IPS DF 19.7 (cell line): ENCODE data around the gene KRTAP10-6.
"Not testable (repeated sequence)": the region's sequence is repeated elsewhere in the genome, so short reads cannot be mapped to it uniquely, and the experiment has no call there.

Source experiments
- DNase-seq: peaks from one replicate; pipeline ENCODE4 v3.0.0-alpha.2; 2013; ENCODE audit warnings: low read depth, low spot score

Gene KRTAP10-6

GRCh38 chr21:44599264-44600029 lies 7.1 kb upstream of the KRTAP10-6 start:
- DNase-seq = no peak

GRCh38 chr21:44598061-44598460 lies 5.8 kb upstream of the KRTAP10-6 start:
- DNase-seq = no peak

- DNase-seq = no peak
Observed at GRCh38 chr21:44596068-44596725, 3.9 kb upstream of the KRTAP10-6 start.

- no peak for DNase-seq
Observed at GRCh38 chr21:44595524-44595923, 3.2 kb upstream of the KRTAP10-6 start.

- DNase-seq = no peak
Observed at GRCh38 chr21:44594406-44594916, 2.2 kb upstream of the KRTAP10-6 start.

GRCh38 chr21:44593598-44594405 lies 1.5 kb upstream of the KRTAP10-6 start:
- DNase-seq = no peak

GRCh38 chr21:44591801-44592130 lies 539 bp downstream of the KRTAP10-6 start:
- not testable (repeated sequence) for DNase-seq

- not testable (repeated sequence) for DNase-seq
Observed at GRCh38 chr21:44590897-44591800, 1.2 kb downstream of the KRTAP10-6 start.

- DNase-seq = no peak
Observed at GRCh38 chr21:44590311-44590721, 2.0 kb downstream of the KRTAP10-6 start.

- DNase-seq = no peak
Observed at GRCh38 chr21:44589586-44590305, 2.6 kb downstream of the KRTAP10-6 start.

GRCh38 chr21:44589094-44589493 lies 3.2 kb downstream of the KRTAP10-6 start:
- no peak for DNase-seq

GRCh38 chr21:44585892-44586291 lies 6.4 kb downstream of the KRTAP10-6 start:
- DNase-seq = no peak

GRCh38 chr21:44583800-44584147 lies 8.5 kb downstream of the KRTAP10-6 start:
- no peak for DNase-seq

- DNase-seq = no peak
Observed at GRCh38 chr21:44583089-44583799, 9.1 kb downstream of the KRTAP10-6 start.

GRCh38 chr21:44582055-44582454 lies 10.2 kb downstream of the KRTAP10-6 start:
- DNase-seq = no peak

GRCh38 chr21:44581158-44581557 lies 11.1 kb downstream of the KRTAP10-6 start:
- DNase-seq = no peak

GRCh38 chr21:44580231-44580821 lies 12.0 kb downstream of the KRTAP10-6 start, which contains the start of gene KRTAP10-5:
Gene KRTAP10-5, minus strand, starts transcription at chr21:44580604. Its CDS starts 26 bp downstream, at chr21:44580578.
- DNase-seq = not testable (repeated sequence)

- no peak for DNase-seq
Observed at GRCh38 chr21:44579833-44580144, 12.5 kb downstream of the KRTAP10-6 start.

- DNase-seq = no peak
Observed at GRCh38 chr21:44579056-44579832, 13.1 kb downstream of the KRTAP10-6 start.
